Skeletal muscle tissue (tissue), 4 donors: ENCODE results near the gene SMCP. TPM values are rescaled to one million over a fixed set of nuclear protein-coding genes. Genes with fewer than 3 reads are reported as not detected.

Source experiments
- H3K27ac ChIP-seq: one replicate; pipeline ENCODE4 v1.7.0; 2013; ENCODE audit warnings: mild to moderate bottlenecking, low read depth, low read length, inconsistent platforms
- H3K27me3 ChIP-seq, 3 donors: one replicate each; pipeline ENCODE4 v1.7.0; 2013; ENCODE audit warnings: low read length in 3 of 3; ENCODE audit not compliant: control insufficient read depth in 3 of 3, insufficient read depth in 3 of 3
- H3K36me3 ChIP-seq, 3 donors: one replicate each; pipeline ENCODE4 v1.7.0; 2013; ENCODE audit warnings: low read length in 3 of 3; ENCODE audit not compliant: control insufficient read depth in 3 of 3, insufficient read depth in 3 of 3
- H3K4me1 ChIP-seq, 3 donors: one replicate each; pipeline ENCODE4 v1.7.0; 2013; ENCODE audit warnings: low read length in 3 of 3, mild to moderate bottlenecking in 3 of 3; ENCODE audit not compliant: control insufficient read depth in 3 of 3, insufficient read depth in 3 of 3
- H3K4me3 ChIP-seq, 3 donors: one replicate each; pipeline ENCODE4 v1.7.0; 2013; ENCODE audit warnings: low read length in 3 of 3
- H3K9ac ChIP-seq, 3 donors: one replicate each; pipeline ENCODE4 v1.7.0; 2013; ENCODE audit warnings: low read length in 3 of 3, mild to moderate bottlenecking in 3 of 3, moderate library complexity in 2 of 3, low read depth in 1 of 3
- H3K9me3 ChIP-seq, 3 donors: one replicate each; pipeline ENCODE4 v1.7.0; 2013; ENCODE audit warnings: low read length in 3 of 3; ENCODE audit not compliant: control insufficient read depth in 3 of 3
- total RNA-seq: library from RNA; depleted of rRNA; stranded (reverse); fragments of >200 nt; gene quantifications from one replicate; pipeline ENCODE4 v1.2.3, GENCODE V29; 2014
- donor health status: Osteomylitis.

The SMCP gene
- total RNA-seq, 1 donor from 2014 or later: not detected

- H3K27ac ChIP-seq: no peak overlapping the region
- H3K36me3 ChIP-seq: no peaks in the 10 kb centered on the region
- H3K27me3 ChIP-seq: no peaks in the 10 kb centered on the region
- H3K4me3 ChIP-seq: no peak overlapping the region
- no peak overlapping the region for H3K9ac ChIP-seq
- H3K9me3 ChIP-seq: no peaks in the 10 kb centered on the region
- no peaks in the 10 kb centered on the region for H3K4me1 ChIP-seq
Observed at GRCh38 chr1:152869808-152870419, 8.2 kb upstream of the SMCP start.

DNA sequence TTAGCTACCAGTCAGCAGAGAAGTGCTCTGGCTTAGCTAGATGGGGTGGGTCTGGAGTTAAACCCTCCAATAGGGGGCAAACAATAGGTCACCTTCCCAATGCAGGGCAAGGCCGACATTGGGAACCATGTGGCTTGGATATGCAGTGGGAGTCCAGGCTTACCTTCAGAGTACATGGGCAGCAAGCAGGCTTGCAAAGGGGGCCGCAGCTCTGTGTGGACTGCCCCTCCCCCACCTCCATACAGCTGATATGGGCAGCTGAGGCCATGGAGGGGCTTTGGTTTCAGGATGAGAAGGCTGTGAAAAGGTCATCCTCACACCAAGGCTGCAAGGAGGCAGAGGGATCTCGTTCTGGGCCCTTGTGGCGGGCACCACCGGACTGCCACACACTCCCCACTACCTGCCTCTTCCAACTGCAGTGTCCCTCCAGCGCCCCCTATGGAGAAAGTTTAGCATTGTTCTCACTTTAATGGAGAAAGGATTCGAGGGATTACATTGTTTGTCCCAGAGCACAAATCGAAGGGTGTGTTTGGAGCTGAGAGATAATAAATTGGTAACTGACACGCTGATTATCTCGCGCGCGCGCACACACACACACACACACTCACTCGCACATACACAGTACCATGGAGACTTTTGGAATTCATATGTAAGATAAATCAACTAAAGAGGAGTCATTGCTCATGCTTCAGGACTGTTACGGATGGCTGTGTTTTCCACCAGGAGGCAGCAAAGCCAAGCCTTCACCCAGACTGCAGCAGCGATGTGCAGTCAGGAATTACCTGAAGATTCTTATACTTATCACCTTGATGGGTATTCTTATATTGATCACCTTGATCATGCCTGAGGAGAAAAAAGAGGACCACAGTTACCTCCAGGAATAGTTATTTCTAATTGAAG lies 7.0 kb upstream of the SMCP start:
- H3K27me3 ChIP-seq: no peaks in the 10 kb centered on the region
- no peaks in the 10 kb centered on the region for H3K9me3 ChIP-seq
- no peak overlapping the region for H3K27ac ChIP-seq
- no peaks in the 10 kb centered on the region for H3K4me1 ChIP-seq
- no peaks in the 10 kb centered on the region for H3K36me3 ChIP-seq
- no peak overlapping the region for H3K4me3 ChIP-seq
- no peak overlapping the region for H3K9ac ChIP-seq

DNA sequence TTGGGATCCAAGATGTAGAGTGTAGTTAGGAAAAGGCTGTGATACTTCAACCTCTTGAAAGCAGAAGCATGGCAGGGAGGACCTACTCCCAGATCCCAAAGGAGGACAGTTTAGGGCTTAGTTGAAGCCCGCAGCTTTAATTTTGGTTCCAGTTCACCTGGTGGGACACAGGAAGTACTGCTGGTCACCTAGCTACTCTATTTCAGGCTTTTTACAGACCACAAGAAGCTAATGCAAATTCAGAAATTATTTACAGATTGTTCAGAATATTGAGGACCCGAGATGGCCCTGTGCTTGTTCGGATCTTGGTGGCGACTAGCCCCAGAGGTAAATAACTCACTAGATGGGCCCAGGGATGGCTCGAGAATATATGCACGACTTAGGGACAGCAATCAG lies 6.4 kb upstream of the SMCP start:
- no peaks in the 10 kb centered on the region for H3K9me3 ChIP-seq
- H3K36me3 ChIP-seq: no peaks in the 10 kb centered on the region
- no peaks in the 10 kb centered on the region for H3K27me3 ChIP-seq
- H3K4me1 ChIP-seq: no peaks in the 10 kb centered on the region
- no peak overlapping the region for H3K27ac ChIP-seq
- no peak overlapping the region for H3K9ac ChIP-seq
- H3K4me3 ChIP-seq: no peak overlapping the region

DNA sequence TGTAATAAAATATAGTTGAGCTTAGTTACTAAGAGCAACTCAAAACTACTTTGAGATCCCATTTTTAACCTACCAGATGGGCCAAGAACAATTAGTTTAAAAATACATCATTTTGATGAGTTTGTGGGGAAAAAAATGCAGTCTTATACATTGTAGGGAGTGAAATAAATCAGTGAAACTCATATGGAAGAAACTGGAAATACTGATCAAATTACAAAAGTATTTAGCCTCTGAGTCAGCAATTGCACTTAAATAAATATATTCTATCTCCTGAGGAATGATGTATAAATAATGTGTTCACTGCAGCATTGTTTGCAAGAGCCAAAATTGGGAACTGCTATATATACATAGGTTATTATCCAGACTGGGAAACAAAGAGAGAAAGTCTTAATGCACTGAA lies 4.6 kb upstream of the SMCP start:
- Histone ChIP-seq H3K27me3 (no peaks in the 10 kb centered on the region), H3K4me1 (no peaks in the 10 kb centered on the region), H3K4me3 (no peak overlapping the region), H3K27ac (no peak overlapping the region), H3K9me3 (no peaks in the 10 kb centered on the region), H3K9ac (no peak overlapping the region), H3K36me3 (no peaks in the 10 kb centered on the region)

DNA sequence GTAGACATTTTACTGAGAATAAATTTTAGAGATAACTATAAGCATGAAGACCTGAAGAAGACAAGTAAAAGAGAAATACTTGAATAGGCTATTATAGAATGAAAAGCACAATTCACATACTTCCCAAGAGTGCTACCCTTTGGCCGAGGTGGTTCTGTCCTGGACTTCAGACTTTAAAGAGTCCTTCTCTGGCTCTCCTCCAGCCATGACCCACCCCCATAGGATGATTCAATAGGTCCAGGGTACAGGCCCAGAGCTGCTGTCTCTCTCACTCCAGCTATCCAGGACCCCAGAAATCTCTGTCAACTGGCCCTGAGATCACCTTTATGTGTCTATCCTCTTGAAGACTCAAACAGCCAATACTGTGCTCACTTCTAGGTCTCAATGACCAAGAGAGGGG lies 1.3 kb upstream of the SMCP start:
- Histone ChIP-seq H3K4me1 (no peaks in the 10 kb centered on the region), H3K4me3 (no peak overlapping the region), H3K9me3 (no peaks in the 10 kb centered on the region), H3K9ac (no peak overlapping the region), H3K27ac (no peak overlapping the region), H3K27me3 (no peaks in the 10 kb centered on the region), H3K36me3 (no peaks in the 10 kb centered on the region)

DNA sequence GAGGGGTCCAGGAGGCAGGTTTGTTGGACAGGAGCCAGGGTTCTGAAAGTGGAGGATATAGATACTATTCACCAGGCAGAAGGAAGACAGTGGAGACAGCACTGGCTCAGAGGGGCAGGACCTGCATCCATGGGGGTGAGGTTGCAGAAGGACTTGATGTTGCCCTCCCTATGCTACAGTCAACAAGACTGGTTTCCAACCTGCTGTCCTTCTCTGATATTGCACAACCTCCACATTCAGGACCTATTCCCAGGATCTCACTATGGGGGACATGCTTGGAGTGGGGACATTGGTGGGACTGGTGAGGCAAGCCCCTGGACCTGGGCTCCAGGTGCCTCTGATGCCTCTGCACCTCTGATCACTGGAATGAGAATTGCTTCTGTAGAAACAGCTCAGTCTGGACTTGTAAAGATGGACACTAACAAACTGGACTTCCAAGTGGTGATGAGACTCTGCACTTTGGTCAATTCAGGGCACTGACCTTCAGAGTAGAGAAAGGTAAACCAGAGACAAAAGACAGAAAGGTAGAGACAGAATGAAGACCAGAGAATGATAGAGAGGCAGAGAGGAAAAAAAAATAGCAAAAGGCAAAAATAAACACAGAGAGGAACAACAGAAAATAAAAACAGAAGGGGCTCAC lies 1.6 kb downstream of the SMCP start:
- Histone ChIP-seq H3K9ac (no peak overlapping the region), H3K27me3 (peaks cover 0 to 4% (median 0%) of the 10 kb centered on the region in 3 donors), H3K9me3 (no peaks in the 10 kb centered on the region), H3K4me3 (no peak overlapping the region), H3K27ac (no peak overlapping the region), H3K36me3 (no peaks in the 10 kb centered on the region), H3K4me1 (no peaks in the 10 kb centered on the region)

- Histone ChIP-seq H3K36me3 (no peaks in the 10 kb centered on the region), H3K4me3 (no peak overlapping the region), H3K27me3 (peaks cover 0 to 4% (median 0%) of the 10 kb centered on the region in 3 donors), H3K4me1 (no peaks in the 10 kb centered on the region), H3K9me3 (no peaks in the 10 kb centered on the region), H3K27ac (no peak overlapping the region), H3K9ac (no peak overlapping the region)
Observed at GRCh38 chr1:152880316-152880715, 2.2 kb downstream of the SMCP start.

DNA sequence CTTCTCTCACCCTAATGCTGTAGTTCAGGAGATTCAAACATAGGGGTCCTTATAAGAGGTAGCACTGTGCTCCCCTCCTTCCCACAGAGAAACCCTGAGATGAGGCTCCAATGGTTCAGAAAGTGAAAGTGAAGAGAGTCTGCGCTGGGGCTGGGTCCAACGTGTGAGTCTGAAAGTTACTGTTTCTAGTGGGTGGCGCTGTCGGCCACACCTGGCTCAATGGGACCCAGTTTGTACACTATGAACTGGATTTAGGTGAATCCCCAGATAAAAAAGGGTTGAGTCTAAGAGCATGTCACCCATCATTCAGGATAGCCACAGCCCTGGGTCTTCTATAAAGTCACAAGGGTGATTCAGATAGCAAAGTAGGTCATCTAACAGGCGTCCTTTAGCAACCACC lies 2.8 kb downstream of the SMCP start:
- H3K27ac ChIP-seq: no peak overlapping the region
- H3K36me3 ChIP-seq: no peaks in the 10 kb centered on the region
- H3K4me1 ChIP-seq: no peaks in the 10 kb centered on the region
- H3K9me3 ChIP-seq: no peaks in the 10 kb centered on the region
- no peak overlapping the region for H3K9ac ChIP-seq
- peaks cover 0 to 4% (median 0%) of the 10 kb centered on the region in 3 donors for H3K27me3 ChIP-seq
- no peak overlapping the region for H3K4me3 ChIP-seq

GRCh38 chr1:152884085-152884484 lies 6.0 kb downstream of the SMCP start:
- no peaks in the 10 kb centered on the region for H3K4me1 ChIP-seq
- no peak overlapping the region for H3K4me3 ChIP-seq
- no peak overlapping the region for H3K9ac ChIP-seq
- H3K27ac ChIP-seq: no peak overlapping the region
- peaks cover 0 to 4% (median 0%) of the 10 kb centered on the region in 3 donors for H3K27me3 ChIP-seq
- H3K9me3 ChIP-seq: no peaks in the 10 kb centered on the region
- H3K36me3 ChIP-seq: no peaks in the 10 kb centered on the region

- Histone ChIP-seq H3K27ac (no peak overlapping the region), H3K9ac (no peak overlapping the region), H3K36me3 (no peaks in the 10 kb centered on the region), H3K4me3 (no peak overlapping the region), H3K4me1 (no peaks in the 10 kb centered on the region), H3K9me3 (no peaks in the 10 kb centered on the region), H3K27me3 (peaks cover 0 to 4% (median 0%) of the 10 kb centered on the region in 3 donors)
Observed at GRCh38 chr1:152884506-152884905, 6.4 kb downstream of the SMCP start.
